HK-2 (cell line): ENCODE results near the gene RAB40A.
"Not testable (repeated sequence)": the region's sequence is repeated elsewhere in the genome, so short reads cannot be mapped to it uniquely, and the experiment has no call there.

ENCODE experiments used
- DNase-seq: peaks from one replicate; pipeline ENCODE4 v3.0.0-alpha.2; 2018; ENCODE audit not compliant: unreplicated experiment

The RAB40A gene

GRCh38 chrX:103523605-103524004, 4.3 kb upstream of the RAB40A start:
- no peak for DNase-seq

DNA sequence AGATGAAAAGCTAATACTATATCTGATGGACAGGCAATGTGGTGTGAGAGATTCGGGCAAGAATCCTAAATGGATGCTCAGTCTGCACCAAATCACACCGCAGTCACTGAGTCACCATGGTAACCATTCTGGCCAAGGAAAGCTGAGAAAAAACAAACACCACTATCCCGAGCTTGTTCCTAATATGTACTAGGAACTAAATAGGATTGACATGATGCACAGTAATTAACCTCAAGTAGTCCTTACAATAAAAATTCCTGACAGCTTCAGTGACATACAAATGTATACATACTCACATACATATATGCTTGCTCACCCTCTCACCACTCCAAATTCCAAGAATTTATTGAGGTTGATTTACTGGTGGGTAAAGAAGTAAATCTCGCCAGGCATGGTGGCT, 1.1 kb upstream of the RAB40A start:
- no peak for DNase-seq

DNA sequence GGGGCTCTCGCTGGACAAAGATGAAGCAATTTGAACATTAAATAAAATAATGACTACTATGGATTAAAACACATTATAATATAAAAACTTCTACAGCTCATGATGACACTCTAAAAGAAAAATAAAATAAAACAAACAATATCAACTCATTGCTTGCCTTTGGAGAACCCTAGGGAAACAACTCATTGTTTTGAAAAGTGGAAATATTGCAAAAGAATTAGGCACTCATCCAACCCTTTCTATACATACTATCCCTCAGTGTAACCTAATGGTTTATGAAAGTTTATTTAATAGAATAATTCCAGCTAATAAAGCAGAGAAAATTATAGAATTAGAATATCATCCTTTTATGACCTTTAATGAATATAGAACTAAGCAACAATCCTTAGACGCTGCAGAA, 718 bp downstream of the RAB40A start:
- DNase-seq = no peak

DNA sequence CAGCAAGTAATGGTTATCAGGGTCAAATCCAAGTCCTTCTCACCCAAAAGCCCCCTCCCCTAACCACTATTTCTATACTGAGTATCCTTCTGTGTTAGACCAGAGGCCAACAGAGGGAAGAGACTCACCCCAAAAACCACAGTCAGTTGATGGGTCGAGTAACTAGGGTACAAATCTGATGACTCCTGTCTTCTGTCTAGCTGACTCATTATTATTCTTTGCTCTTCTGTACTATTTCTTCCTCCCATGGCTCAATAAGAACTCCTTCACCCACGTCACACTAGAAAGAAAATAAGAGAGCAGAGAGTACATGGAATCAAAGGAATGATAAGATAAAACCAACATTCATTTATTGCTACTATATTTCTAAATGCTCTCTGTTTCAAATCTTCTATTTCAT, 2.0 kb downstream of the RAB40A start:
- DNase-seq = no peak

- DNase-seq = no peak
Observed at GRCh38 chrX:103513476-103514108, 5.7 kb downstream of the RAB40A start.

DNA sequence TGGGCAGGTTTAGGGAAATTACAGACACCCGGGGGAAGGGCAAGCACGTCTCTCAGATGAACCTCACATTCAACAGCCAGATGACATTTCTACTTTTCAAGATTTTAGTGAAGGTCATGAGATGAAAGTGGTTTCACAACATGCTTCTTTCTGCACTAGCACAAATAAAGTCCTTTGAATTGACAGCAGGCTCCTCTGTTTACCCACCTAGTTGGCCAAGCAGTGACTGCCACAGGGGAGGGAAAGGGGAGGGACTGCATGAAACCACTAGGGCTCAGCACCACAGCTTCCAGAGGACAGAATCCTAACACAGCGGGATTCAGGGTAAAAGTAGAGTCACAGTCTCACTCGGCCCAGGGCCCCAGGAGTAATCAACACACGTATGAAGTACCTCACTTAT, 6.2 kb downstream of the RAB40A start:
- no peak for DNase-seq

DNA sequence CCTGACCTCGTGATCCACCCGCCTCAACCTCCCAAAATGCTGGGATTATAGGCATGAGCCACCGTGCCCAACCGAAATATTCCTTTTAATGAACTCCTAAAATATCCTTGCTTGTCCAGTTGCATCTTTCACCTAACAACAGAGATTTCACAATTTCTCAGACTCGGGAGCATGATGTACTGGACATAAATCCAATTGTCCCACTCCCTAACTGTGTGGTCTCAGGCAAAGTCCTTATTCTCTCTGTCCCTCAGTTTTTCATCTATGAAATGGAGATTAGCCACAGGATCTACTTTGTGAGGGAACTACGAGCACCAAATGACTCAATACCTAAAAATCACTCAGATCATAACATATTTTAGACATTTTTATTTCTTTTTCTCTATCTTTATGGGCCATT, 9.3 kb downstream of the RAB40A start:
- no peak for DNase-seq

DNA sequence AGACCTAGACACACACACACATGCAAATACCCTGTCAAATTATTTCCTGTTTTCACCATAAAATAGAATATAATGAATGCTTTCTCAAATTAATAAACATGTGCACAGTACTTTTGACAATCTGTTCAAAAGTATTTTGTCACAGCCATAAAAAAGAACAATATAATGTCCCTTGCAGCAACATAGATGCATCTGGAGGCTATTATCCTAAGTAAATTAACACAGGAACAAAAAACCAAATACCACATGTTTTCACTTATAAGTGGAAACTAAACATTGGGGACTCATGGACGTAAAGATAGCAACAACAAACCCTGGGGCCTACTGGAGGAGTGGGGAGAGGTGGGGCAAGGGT, 15.5 kb downstream of the RAB40A start:
- no peak for DNase-seq

- DNase-seq = no peak
Observed at GRCh38 chrX:103503163-103503852, 16.0 kb downstream of the RAB40A start.

- DNase-seq = no peak
Observed at GRCh38 chrX:103498786-103499185, 20.5 kb downstream of the RAB40A start.

- DNase-seq = no peak
Observed at GRCh38 chrX:103495786-103496185, 23.5 kb downstream of the RAB40A start.

DNA sequence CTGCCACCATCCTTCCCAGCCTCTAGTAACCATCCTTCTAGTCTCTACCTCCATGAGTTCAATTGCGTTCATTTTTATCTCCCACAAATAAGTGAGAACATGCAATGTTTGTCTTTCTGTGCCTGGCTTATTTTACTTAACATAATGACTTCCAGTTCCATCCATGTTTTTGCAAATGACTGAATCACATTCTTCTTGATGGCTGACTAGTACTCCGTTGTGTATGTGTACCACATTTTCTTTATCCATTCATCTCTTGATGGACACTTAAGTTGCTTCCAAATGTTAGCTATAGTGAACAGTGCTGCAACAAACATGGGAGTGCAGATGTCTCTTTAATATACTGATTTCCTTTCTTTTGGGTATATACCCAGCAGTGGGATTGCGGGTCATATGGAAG, 25.7 kb downstream of the RAB40A start:
- not testable (repeated sequence) for DNase-seq

DNA sequence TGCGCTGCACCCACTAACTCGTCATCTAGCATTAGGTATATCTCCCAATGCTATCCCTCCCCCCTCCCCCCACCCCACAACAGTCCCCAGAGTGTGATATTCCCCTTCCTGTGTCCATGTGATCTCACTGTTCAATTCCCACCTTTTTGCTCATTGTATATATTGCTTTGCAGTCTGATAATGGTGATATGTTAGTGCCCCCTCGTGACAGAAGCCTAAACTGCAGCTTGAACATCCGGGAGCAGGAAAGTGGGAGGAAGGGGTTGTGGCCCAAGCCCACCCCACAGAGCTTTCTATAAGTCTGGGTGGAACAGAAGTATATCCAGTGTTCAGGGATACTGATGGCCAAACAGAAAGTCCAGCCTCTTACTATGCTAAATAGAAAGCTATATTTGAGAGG, 29.6 kb downstream of the RAB40A start:
- DNase-seq = peak; percentile 17

DNA sequence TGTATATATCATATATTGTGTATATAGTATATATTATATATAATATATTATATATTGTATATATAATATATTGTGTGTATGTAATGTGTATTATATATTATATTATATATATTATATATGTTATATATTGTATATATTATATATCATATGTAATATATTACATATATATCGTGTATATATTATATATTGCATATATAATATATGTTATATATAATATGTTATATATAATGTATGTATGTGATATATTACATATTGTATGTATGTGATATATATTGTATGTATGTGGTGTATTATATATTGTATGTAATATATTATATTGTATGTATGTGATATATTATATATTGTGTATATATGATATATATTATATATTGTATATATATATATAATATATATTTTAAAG, 30.5 kb downstream of the RAB40A start:
- DNase-seq = no peak

DNA sequence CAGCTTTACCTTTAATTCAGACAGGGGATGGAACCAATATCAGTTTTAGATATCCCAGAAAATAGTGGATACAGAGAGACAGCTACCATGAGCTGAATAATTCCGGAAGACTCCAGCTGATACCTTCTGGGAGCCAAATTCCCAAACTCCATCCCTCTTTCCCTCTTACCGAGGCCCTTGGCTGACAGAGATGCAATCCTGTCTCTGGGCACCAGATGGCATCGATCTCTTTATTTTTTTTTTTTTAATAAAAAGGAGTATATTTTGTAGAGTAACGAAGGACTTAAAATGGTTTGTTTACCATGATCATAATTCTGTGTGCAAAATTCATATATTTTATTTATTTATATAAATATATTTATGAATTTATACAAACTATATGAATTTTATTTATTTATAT, 31.0 kb downstream of the RAB40A start:
- DNase-seq = no peak

GRCh38 chrX:103483720-103484119, 35.6 kb downstream of the RAB40A start:
- DNase-seq = no peak

DNA sequence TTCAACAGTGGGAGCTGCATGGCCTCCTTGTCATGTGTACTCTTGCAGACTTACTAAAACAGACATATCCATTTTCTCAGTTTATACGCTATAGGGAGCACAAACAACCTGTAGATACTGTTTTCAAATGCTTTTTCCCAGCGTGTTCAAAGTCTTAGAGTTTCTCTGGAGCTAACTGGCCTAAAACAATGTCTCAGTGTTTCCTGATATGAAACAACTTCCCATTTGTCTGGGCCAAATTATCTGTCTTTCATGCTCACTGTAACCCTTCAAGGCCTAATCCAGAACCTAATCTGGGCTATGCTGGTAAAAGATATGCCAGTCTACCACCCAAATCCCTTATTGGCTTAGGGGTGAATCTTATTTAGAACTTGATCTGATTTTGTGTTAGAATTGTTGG, 38.8 kb downstream of the RAB40A start:
- no peak for DNase-seq

GRCh38 chrX:103477496-103477895, 41.8 kb downstream of the RAB40A start:
- no peak for DNase-seq

GRCh38 chrX:103475381-103475780, 43.9 kb downstream of the RAB40A start:
- no peak for DNase-seq

- not testable (repeated sequence) for DNase-seq
Observed at GRCh38 chrX:103469977-103470376, 49.3 kb downstream of the RAB40A start.

GRCh38 chrX:103467887-103468286, 51.4 kb downstream of the RAB40A start:
- no peak for DNase-seq

DNA sequence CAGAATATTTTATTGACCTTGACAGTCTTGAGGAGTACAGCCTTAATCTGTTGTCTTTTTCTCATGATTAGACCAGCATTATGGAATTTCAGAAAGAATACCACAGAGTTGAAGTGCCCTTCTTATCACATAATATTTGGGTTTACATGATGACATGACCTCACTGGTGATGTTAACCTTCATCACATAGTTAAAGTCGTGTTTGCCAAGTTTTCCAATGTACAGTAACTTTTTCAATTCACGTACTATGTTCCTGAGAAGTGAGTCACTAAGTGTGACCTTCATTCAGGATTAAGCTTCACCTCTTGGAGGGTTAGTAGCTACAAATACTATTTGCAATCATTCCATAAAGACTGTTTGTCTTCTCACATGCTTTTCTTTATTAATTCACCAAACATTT, 52.1 kb downstream of the RAB40A start:
- no peak for DNase-seq

DNA sequence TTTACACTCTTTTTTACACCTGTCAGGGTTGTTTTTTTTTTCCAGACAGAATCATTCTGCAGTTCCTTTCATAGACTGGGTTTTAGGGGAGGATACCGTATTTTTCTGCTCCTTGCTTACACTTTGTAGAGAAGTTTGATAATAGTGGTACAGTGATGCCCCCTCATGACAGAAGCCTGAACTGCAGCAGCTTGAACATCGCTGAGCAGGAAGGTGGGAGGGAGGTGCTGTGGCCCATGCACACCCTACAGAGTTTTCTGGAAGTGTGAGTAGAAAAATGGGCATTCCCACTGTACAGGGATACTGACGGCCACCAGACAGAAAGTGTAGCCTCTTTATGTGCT, 54.5 kb downstream of the RAB40A start:
- peak; percentile 68 for DNase-seq
